Adrenal gland (tissue), 12 donors: ENCODE data around the gene PDE9A. TPM values are rescaled to one million over a fixed set of nuclear protein-coding genes. Genes with fewer than 3 reads are reported as not detected.

Source experiments
- DNase-seq, 7 donors: peaks; one replicate each; pipeline ENCODE4 v3.0.0-alpha.2; 2019 to 2020
- H3K27ac ChIP-seq, 5 donors: fragments of 200-600 bp; sonication (generic) in 4 of 5; 1 replicate in 3 of 5; 2 replicates in 2 of 5; pipeline versions ENCODE4 v1.5.1 to v1.8.0; 2016 to 2020; ENCODE audit warnings: mild to moderate bottlenecking in 1 of 5
- H3K27me3 ChIP-seq: fragments of 200-600 bp; 2 replicates; pipeline ENCODE4 v1.8.0; 2021
- H3K36me3 ChIP-seq, 2 donors: fragments of 200-600 bp; replicated peaks in 1 of 2; 1 replicate in 1 of 2; 2 replicates in 1 of 2; pipeline versions ENCODE4 v1.5.1 to v1.8.0; 2018 to 2022
- H3K4me1 ChIP-seq, 2 donors: fragments of 200-600 bp; replicated peaks in 1 of 2; 1 replicate in 1 of 2; 2 replicates in 1 of 2; pipeline versions ENCODE4 v1.5.1 to v1.8.0; 2018 to 2021
- H3K4me3 ChIP-seq, 4 donors: fragments of 200-600 bp; sonication (generic) in 3 of 4; one replicate each; pipeline ENCODE4 v1.5.1; 2016 to 2018
- H3K9me3 ChIP-seq, 3 donors: fragments of 200-600 bp; sonication (generic) in 1 of 3; replicated peaks in 1 of 3; 1 replicate in 2 of 3; 2 replicates in 1 of 3; pipeline versions ENCODE4 v1.5.1 to v1.8.0; 2016 to 2021
- CTCF ChIP-seq, 6 experiments: fragments of 450-650 bp in 4 of 6; fragments of 200-600 bp in 2 of 6; sonication (generic) in 1 of 6; IDR thresholded peaks; 1 replicate in 5 of 6; 2 replicates in 1 of 6; pipeline versions ENCODE4 v1.5.1 to v1.8.0; 2016 to 2021; ENCODE audit warnings: antibody characterized with exemption in 6 of 6, mild to moderate bottlenecking in 2 of 6, moderate library complexity in 1 of 6
- POLR2A ChIP-seq, 2 donors: fragments of 450-650 bp; IDR thresholded peaks; one replicate each; pipeline ENCODE4 v1.6.1; 2017; ENCODE audit warnings: antibody characterized with exemption in 2 of 2, mild to moderate bottlenecking in 2 of 2, moderate library complexity in 1 of 2
- WGBS, 4 donors: extraction: QIAGEN DNeasy Blood & Tissue Kit in 2 of 4; methylation state at CpG; one replicate each; pipeline versions ENCODE4 v1.1.5 to v1.1.7; 2013 to 2017; 5-methylcytosine and 5-hydroxymethylcytosine counted together
- intact Hi-C, 2 donors: fragments of 100-400 bp; cut with DNase I; formaldehyde crosslinking; loops; one replicate each; pipeline versions ENCODE4 v1.14.1 to v1.15.0; 2022 to 2023
- polyA plus RNA-seq, 3 donors: library from polyadenylated mRNA; stranded (reverse); fragments of 200-250 nt in 2 of 3; fragments of 350-450 nt in 1 of 3; fragmentation: Illumina TruSeq in 1 of 3; extraction: RNeasy Lipid Tissue Mini Kit (QIAGEN cat#74804) in 1 of 3; gene quantifications; one replicate each; pipeline ENCODE4 v1.2.3, GENCODE V29; 2013 to 2014
- total RNA-seq, 9 donors: library from RNA; depleted of rRNA in 4 of 9; stranded (reverse); fragments of >200 nt in 4 of 9; fragments of 120-200 nt in 1 of 9; fragmentation: NEBNext Ultra II Directional in 1 of 9; extraction: Animal tissue kit (Norgen Biotek cat#: 25700) in 1 of 9; gene quantifications; one replicate each; pipeline versions ENCODE4 v1.1.0 to v1.2.4, GENCODE V29; 2013 to 2023
- donor health status: healthy with polysubstance abuse.
- donor health status: Bipolar disorder and iron deficiency.
- donor health status: DM: yes; HTN: yes; CAD: no.
- donor health status: DM: no; HTN: no; CAD: no.
- donor health status: DM: no; HTN: no; CAD: no.
- donor health status: DM: yes; HTN: yes; CAD: no.

Gene PDE9A
- total and polyA plus RNA-seq, 12 donors = 4.6 to 58.1 (median 19.5) TPM

GRCh38 chr21:42629933-42630589 lies 23.4 kb upstream of the PDE9A start:
- H3K27me3 ChIP-seq = peaks cover 7% of the 10 kb centered on the region
- H3K4me1 ChIP-seq = no peaks in the 10 kb centered on the region
- intact Hi-C loops = no loop called here
- no peaks in the 10 kb centered on the region for H3K36me3 ChIP-seq
- no peak overlapping the region for H3K27ac ChIP-seq
- no peak for DNase-seq
- WGBS, 4 donors = 82 to 92% (median 89%) methylated on average over 9 of the region's 9 CpGs
- H3K9me3 ChIP-seq = no peaks in the 10 kb centered on the region
- H3K4me3 ChIP-seq = no peak overlapping the region
- TF ChIP-seq CTCF (IDR thresholded peaks at IDR 0.05) = no peak
- TF ChIP-seq POLR2A (IDR thresholded peaks at IDR 0.05) = no peak

GRCh38 chr21:42630626-42631025 lies 22.8 kb upstream of the PDE9A start:
- Histone ChIP-seq H3K4me3 (no peak overlapping the region), H3K9me3 (no peaks in the 10 kb centered on the region), H3K36me3 (no peaks in the 10 kb centered on the region), H3K27me3 (peaks cover 6% of the 10 kb centered on the region), H3K4me1 (no peaks in the 10 kb centered on the region), H3K27ac (no peak overlapping the region)
- 52 to 70% (median 65%) methylated on average over 9 of the region's 9 CpGs for WGBS, 4 donors
- intact Hi-C loops = no loop called here
- TF ChIP-seq POLR2A (IDR thresholded peaks at IDR 0.05) = no peak
- no peak for TF ChIP-seq CTCF (IDR thresholded peaks at IDR 0.05)
- DNase-seq = peak in 2 of 7 donors; percentile 65 to 67

- H3K4me3 ChIP-seq = no peak overlapping the region
- H3K4me1 ChIP-seq = peaks cover 0 to 2% of the 10 kb centered on the region in 2 donors
- no peaks in the 10 kb centered on the region for H3K36me3 ChIP-seq
- no peaks in the 10 kb centered on the region for H3K9me3 ChIP-seq
- peak in 1 of 7 donors; percentile 0 for DNase-seq
- peaks cover 6% of the 10 kb centered on the region for H3K27me3 ChIP-seq
- TF ChIP-seq CTCF (IDR thresholded peaks at IDR 0.05) (no peak), POLR2A (IDR thresholded peaks at IDR 0.05) (no peak)
- H3K27ac ChIP-seq = no peak overlapping the region
- 63 to 92% (median 83%) methylated on average over 4 to 5 of the region's 5 CpGs for whole genome bisulfite sequencing, 4 donors
- intact Hi-C loops = no loop called here
Measured at GRCh38 chr21:42631142-42631541, 22.3 kb upstream of the PDE9A start.

- Histone ChIP-seq H3K36me3 (no peaks in the 10 kb centered on the region), H3K9me3 (no peaks in the 10 kb centered on the region), H3K27ac (no peak overlapping the region), H3K4me1 (peaks cover 0 to 10% of the 10 kb centered on the region in 2 donors), H3K4me3 (no peak overlapping the region), H3K27me3 (peaks cover 2% of the 10 kb centered on the region)
- intact Hi-C loops = no loop called here
- 90 to 100% (median 94%) methylated on average over 6 to 12 of the region's 12 CpGs for WGBS, 4 donors
- TF ChIP-seq POLR2A (IDR thresholded peaks at IDR 0.05) (no peak), CTCF (IDR thresholded peaks at IDR 0.05) (no peak)
- DNase-seq = peak in 1 of 7 donors; percentile 11
Measured at GRCh38 chr21:42632336-42632751, 21.1 kb upstream of the PDE9A start.
